K562 (cell line): ENCODE data around the gene GUK1.

Source experiments
- EP300 ChIP-seq: IDR thresholded peaks from 2 replicates; pipeline ENCODE4 v1.6.1; 2012; ENCODE audit warnings: low read length, improper control_type of control experiment
- GATAD2A ChIP-seq: fragments of 450-650 bp; IDR thresholded peaks from 2 replicates; pipeline ENCODE4 v1.6.1; 2017
- KLF16 ChIP-seq: IDR thresholded peaks from 2 replicates; pipeline ENCODE4 v1.6.1; 2016; ENCODE audit warnings: antibody characterized with exemption
- MEF2D ChIP-seq: conservative IDR thresholded peaks from 2 replicates; pipeline ENCODE4 v1.6.1; 2016; ENCODE audit warnings: low read depth, missing genetic modification characterization, missing compliant biosample characterization
- NR2C1 ChIP-seq, 2 experiments: fragments of 450-650 bp; IDR thresholded peaks; 2 replicates each; pipeline ENCODE4 v1.6.1; 2017; ENCODE audit warnings: mild to moderate bottlenecking in 2 of 2, antibody characterized with exemption in 1 of 2, inconsistent platforms in 1 of 2, missing compliant biosample characterization in 1 of 2, missing genetic modification characterization in 1 of 2
- PKNOX1 ChIP-seq: fragments of 450-650 bp; IDR thresholded peaks from 2 replicates; pipeline ENCODE4 v1.6.1; 2016
- ZFP36 ChIP-seq: fragments of 150-350 bp; IDR thresholded peaks from 2 replicates; pipeline ENCODE4 v1.6.1; 2018; ENCODE audit warnings: low read length, low read depth; ENCODE audit not compliant: partially characterized antibody
- ZZZ3 ChIP-seq: fragments of 450-650 bp; IDR thresholded peaks from 2 replicates; pipeline ENCODE4 v1.6.1; 2016; ENCODE audit warnings: antibody characterized with exemption, mild to moderate bottlenecking, moderate library complexity
- TF ChIP-seq, protein P1 (sequence below), 3 experiments: IDR thresholded peaks in 2 of 3; conservative IDR thresholded peaks in 1 of 3; 2 replicates each; pipeline ENCODE4 v1.5.1; 2011 to 2012; ENCODE audit warnings: low read length in 3 of 3, mild to moderate bottlenecking in 3 of 3, control low read depth in 2 of 3, improper control_type of control experiment in 1 of 3, inconsistent platforms in 1 of 3, low read depth in 1 of 3, mixed read lengths in 1 of 3, moderate library complexity in 1 of 3; ENCODE audit not compliant: insufficient read depth in 2 of 3

- no peak for TF ChIP-seq NR2C1 (IDR thresholded peaks at IDR 0.05)
- TF ChIP-seq NR2C1 (tag; IDR thresholded peaks at IDR 0.05), result no peak
- TF ChIP-seq, protein P1, sequence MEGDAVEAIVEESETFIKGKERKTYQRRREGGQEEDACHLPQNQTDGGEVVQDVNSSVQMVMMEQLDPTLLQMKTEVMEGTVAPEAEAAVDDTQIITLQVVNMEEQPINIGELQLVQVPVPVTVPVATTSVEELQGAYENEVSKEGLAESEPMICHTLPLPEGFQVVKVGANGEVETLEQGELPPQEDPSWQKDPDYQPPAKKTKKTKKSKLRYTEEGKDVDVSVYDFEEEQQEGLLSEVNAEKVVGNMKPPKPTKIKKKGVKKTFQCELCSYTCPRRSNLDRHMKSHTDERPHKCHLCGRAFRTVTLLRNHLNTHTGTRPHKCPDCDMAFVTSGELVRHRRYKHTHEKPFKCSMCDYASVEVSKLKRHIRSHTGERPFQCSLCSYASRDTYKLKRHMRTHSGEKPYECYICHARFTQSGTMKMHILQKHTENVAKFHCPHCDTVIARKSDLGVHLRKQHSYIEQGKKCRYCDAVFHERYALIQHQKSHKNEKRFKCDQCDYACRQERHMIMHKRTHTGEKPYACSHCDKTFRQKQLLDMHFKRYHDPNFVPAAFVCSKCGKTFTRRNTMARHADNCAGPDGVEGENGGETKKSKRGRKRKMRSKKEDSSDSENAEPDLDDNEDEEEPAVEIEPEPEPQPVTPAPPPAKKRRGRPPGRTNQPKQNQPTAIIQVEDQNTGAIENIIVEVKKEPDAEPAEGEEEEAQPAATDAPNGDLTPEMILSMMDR (IDR thresholded peaks at IDR 0.05 in 2 of 3, conservative IDR thresholded peaks at IDR 0.05 in 1 of 3; ENCODE audit: insufficient read depth in 2 of 3, low read depth in 1 of 3, low read length in 3 of 3), result no peak
- TF ChIP-seq EP300, result no peak
- no peak for TF ChIP-seq MEF2D (tag)
- TF ChIP-seq PKNOX1, result no peak
- TF ChIP-seq ZZZ3, result no peak
- no peak for TF ChIP-seq KLF16
- TF ChIP-seq GATAD2A, result no peak
- no peak for TF ChIP-seq ZFP36
Measured at GRCh38 chr1:228136901-228137300, 3.2 kb upstream of the GUK1 start.
